ENCODE results near the gene APLF.
A peak's percentile ranks its signal among the peaks of the same experiment; 100 is the strongest.
"Not testable (repeated sequence)": the region's sequence is repeated elsewhere in the genome, so short reads cannot be mapped to it uniquely, and the experiment has no call there.

APLF gene

GRCh38 chr2:68441179-68441993, 26.0 kb upstream of the APLF start:
- peak; percentile 71 to 79 for DNase-seq (ENCODE audit: low read depth in 2 of 2)

DNA sequence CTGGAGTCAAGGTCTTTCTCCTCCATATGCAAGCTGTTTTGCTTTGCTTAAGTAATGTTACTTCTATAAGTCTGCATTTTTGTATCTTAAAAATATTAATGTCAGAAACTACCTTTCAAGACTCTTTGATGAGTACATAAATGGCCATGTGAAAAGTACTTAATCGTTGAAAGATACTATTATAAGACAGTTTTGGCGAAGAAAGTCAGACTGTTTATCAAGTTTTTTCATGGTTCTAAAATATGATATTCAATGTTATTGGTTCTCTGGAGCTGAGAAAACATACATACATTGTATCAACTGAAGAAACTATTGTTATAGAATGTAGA, 25.4 kb upstream of the APLF start:
- no peak for DNase-seq (ENCODE audit: low read depth in 2 of 2)

- not testable (repeated sequence) for DNase-seq (ENCODE audit: low read depth in 2 of 2)
These were observed 21.0 kb upstream of the APLF start for GRCh38 chr2:68446425-68446824.

- no peak for DNase-seq (ENCODE audit: low read depth in 2 of 2)
These were observed 20.3 kb upstream of the APLF start for GRCh38 chr2:68447118-68447517.

DNA sequence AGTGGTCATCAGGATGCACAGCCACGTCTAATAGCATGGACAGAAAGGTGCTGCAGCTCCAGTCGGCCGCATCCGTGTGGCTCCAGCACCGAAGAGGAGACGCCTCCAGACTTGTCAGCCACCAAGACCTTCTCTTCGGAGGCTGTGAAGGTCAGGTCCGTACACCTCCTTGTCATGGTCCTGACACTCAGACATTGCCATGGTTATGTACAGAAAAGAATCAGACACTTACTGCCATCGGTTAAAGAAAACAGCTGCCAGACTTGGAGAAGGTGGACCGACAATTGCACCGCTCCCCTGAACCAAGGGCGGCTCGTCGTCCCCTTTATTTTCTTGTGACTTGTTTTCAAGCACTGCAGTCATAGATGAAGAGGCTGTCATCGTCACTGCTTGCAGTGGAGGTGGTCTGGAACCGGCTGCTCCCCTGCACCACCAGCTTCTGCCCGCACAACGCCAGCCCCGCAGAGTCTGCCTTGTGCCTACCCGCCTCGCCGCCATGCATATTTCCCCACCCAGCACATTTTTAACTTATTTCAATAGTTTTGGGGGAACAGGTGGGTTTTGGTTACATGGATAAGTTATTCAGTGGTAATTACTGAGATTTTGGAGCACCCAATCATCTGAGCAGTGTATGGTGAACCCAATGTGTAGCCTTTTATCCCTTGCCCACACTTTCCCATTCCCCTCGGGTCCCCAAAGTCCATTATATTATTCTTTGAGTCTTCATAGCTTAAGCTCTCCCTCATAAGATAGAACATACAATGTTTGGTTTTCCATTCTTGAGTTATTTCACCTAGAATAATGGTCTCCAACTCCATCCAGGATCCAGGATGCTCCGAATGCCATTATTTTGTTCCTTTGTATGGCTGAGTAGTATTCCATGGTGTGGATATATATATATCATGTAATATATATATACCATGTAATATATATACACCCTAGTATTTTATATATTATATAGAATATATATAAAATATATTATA, 18.4 kb upstream of the APLF start:
- DNase-seq (ENCODE audit: low read depth in 2 of 2): no peak

DNA sequence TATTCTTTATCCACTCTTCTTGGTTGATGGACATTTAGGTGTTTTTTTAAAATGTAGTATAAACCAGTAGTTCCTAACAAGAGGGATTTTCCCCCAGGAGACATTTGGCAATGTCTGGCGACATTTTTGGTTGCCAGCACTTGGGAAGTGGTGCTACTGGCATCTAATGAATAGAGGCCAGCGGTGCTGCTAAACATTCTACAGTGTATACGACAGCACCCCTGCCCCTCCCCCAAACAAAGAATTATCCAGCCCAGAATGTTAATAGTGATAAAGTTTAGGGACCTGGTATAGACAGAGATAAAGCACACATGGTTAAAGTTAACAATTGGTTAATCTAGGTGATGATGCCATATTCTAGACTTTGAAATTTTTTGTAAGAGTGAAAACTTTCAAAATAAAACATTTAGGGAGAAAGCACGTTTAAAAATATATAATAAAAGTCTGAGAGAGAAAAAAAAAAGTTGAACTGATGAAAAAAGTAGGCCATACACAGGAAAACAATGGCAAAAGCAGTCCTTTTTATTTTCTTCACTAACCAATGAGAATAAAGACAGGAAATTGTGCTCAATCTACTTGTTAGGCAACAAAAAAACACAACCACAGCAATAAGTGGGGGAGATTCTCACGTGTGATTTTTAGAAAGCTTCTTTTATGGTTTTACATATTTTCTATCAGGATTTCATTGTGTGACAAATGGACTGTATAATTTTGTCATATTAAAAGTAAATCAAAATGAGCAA, 15.1 kb upstream of the APLF start:
- DNase-seq (ENCODE audit: low read depth in 2 of 2): no peak

DNA sequence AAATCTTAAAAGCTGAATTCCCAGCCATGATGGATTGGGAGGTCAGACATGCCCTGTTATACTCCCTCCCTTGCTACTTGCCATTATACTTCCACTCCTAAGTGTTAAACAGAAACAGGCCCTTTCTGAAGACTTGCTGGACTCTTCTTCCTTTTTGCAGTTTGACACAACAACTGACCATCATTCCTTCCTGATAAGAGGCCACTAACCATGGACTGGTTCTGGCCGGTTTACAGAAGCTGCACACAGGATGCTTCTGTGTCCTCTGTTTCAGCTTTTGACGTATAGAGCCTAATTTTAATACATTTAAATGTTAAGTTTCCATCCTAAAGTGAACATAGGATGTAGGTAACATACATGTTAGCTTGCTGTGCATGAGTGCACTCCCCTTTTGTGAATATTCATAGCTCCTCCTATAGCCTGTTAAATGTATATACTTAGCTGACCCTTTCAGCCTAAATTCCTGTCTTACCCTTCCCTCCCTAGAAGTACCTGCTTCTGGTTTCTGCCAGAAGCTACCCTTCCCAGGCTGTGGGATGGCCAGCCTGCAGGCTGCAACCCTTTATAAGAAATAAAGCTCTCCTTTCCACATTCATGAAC, 13.5 kb upstream of the APLF start:
- no peak for DNase-seq (ENCODE audit: low read depth in 2 of 2)

- DNase-seq (ENCODE audit: low read depth in 2 of 2): no peak
These were observed 12.7 kb upstream of the APLF start for GRCh38 chr2:68454719-68455118.

GRCh38 chr2:68456198-68456597, 11.2 kb upstream of the APLF start:
- DNase-seq (ENCODE audit: low read depth in 2 of 2): no peak

DNA sequence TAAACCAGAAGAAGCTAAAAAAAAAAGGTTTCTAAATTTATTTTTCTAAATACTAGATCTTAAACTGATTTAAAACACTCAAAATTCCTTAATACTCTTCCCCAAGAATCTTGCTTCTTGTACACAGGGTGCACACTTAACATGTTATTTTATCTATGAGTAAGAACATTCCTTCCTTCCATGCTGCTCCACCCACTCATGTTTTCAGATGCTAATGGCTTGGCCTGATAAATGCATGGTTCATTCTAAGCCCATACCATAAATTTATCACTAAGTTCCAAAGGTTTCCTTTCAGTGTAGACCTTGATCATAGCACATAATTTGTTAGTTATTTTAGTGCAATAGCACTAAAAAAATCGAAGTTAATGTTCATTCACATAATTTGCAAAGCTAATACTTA, 8.4 kb upstream of the APLF start:
- no peak for DNase-seq (ENCODE audit: low read depth in 2 of 2)

- DNase-seq (ENCODE audit: low read depth in 2 of 2): no peak
These were observed 4.0 kb upstream of the APLF start for GRCh38 chr2:68463287-68463877.

- DNase-seq (ENCODE audit: low read depth in 2 of 2): no peak
These were observed 2.7 kb upstream of the APLF start for GRCh38 chr2:68464651-68465050.

DNA sequence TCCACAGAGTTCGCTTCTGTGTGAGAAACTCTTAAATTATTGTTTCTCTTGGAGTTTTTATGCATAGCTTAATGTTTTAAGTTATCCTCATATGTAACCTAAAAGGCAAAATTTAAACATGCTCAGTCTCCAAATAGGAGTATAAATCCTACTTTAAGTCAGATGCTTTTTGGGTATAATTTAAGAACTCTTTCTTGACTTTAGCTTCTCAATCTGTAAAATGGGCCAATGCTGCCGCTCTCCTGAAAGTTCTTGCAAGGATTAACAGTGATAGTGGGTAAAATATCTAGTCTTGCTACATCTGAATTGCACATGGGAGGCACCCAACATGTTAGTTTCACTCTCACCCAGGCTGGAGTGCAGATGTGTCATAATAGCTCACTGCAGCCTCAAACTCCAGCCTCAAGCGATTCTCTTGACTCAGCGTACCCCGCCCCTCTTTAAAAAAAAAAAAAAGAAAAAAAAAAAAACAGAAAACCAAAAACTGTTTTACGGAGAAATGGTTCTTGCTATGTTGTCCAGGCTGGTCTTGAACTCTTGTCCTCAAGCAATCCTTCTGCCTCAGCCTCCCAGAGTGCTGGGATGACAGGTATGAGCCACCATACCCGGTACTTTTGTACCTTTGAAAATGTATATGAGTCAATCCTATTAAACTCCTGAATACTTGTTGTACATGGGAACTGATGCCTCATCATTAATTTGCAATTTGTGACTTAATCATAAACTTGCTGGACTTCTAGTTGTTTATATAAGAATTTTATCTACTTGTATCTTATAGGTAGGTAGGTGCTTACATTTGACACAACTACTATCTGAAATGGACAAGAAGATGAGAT, 2.1 kb upstream of the APLF start:
- peak in 1 of 2 donors; percentile 19 for DNase-seq (ENCODE audit: low read depth in 2 of 2)

- peak; percentile 39 to 48 for DNase-seq (ENCODE audit: low read depth in 2 of 2)
These were observed 1.0 kb upstream of the APLF start for GRCh38 chr2:68466361-68466777.

DNA sequence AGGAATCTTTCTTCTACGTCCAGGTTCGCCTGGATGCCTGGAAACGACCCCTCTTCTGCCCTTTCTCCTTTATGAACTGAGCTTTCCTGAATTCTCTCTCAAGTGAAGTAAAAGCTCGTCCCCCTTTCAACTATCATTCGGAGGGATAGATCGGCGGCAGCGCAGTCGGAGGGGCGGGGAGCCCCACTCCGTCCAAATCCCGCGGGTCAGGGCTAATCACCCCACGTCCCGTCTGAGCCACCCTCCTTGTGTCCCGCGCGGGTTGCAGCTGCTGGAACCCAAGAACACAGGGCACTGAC, 658 bp upstream of the APLF start:
- no peak for DNase-seq (ENCODE audit: low read depth in 2 of 2)

DNA sequence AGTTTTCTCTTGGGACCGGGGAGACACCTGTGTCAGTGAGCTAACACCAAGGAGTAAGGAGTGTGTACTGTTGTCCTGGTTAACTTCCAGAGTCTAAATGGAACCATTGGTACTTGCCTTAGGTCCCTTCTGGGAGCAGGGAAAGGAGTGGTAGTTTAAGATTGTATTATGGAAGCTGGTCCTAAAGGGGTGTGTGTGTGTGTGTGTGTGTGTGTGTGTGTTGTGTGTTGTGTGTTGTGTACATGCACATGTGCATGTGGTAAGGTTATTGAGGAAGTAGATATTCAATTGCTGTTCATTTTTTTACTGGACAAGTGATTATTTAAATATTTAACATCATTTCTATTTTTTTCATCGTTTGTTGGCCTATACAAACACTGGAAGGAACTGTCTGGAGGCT, 1.4 kb downstream of the APLF start:
- no peak for DNase-seq (ENCODE audit: low read depth in 2 of 2)

DNA sequence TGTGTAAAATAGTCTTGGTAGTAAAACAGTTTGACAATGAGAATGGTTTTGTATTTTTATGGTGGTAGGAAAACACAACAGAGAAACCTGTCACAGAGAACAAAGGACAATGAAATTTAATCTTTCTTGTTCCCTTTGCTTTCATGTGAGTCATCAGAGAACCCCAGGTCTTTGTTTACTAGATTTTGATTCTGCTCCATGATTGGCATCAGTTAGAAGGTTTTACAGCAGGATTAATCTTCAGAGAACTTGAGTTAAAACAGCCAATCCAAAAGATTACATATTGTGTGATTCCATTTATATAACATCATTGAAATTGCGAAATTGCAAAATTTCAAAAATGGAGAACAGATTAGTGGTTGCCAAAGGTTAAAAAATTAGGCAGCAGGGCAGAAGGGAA, 2.5 kb downstream of the APLF start:
- no peak for DNase-seq (ENCODE audit: low read depth in 2 of 2)

DNA sequence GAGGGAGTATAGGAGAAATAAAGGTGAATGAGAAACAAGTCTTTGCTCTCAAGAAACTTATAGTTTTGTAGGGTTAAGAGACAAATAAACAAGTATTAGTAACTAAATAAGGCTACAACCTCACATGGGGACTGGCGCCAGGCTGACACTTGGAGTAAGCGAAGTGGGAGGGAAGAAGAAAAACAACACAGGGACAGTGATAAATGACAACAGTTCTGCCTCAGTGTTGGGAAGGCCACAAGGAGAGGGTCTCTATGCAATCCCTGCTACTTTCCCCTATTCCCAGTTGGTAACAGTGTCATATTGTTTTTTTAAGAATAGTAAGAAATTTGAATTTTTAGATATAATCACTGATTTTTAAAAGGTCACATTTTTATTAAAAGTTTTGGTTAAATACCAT, 4.0 kb downstream of the APLF start:
- DNase-seq (ENCODE audit: low read depth in 2 of 2): no peak

DNA sequence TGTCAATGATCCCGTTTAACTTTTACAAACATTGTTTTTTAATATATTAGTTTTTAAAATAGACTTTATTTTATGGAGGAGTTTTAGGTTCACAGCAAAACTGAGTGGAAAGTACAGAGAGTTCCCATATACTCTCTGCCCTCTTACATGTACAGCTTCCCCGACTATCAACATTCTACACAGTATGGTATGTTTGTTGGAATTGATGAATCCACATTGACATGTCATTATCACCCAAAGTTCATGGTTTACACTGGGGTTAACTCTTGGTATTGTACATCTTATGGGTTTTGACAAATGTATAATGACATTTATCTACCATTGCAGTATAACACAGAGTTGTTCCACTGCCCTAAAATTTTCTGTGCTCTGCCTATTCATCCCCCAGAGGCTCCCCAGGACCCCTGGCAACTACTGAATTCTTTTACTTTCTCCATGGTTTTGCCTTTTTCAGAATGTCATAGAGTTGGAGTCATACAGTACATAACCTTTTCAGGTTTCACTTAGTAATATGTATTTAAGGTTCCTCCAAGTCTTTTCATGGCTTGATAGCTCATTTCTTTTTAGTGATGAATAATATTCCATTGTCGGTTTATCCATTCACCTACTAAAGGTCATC, 5.5 kb downstream of the APLF start:
- no peak for DNase-seq (ENCODE audit: low read depth in 2 of 2)

DNA sequence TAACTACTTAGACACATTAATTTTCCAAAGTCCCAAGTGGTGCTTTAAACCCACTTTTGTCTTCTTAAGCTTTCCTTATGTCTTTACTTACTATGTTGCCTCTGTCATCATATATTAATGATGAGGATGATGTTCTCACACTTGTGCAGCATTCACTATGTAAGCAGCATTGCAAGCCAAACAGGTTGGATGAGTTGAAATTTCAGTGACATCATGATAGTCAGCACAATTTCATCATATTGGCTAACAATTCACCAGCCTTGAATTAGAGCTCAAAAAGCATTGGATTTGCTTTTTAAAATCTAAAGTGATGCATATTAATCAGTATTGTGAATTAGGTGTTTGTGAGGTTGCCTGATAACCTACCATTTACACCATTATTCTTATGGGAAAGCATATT, 7.7 kb downstream of the APLF start:
- no peak for DNase-seq (ENCODE audit: low read depth in 2 of 2)

Measured in activated CD4-positive, alpha-beta T cell treated with anti-CD3 and anti-CD28 coated beads for 24 hours (primary cell).